K562 (cell line): ENCODE measurements around the gene ASIC1. TPM values are rescaled to one million over a fixed set of nuclear protein-coding genes. Genes with fewer than 3 reads are reported as not detected.
A peak's percentile ranks its signal among the peaks of the same experiment; 100 is the strongest.

Experiments used
- ATAC-seq: fragments of 200-7000 bp; cut with Tn5 transposase; 3 replicates; pipeline ENCODE4 v1.9.1; 2020; ENCODE audit warnings: moderate library complexity
- BruUV-seq: library from RNA; stranded (reverse); fragments of 400-500 nt; replicated peaks from 2 replicates; lab custom pipeline; 2021; lab: Mats Ljungman, UMichigan
- CTCF ChIA-PET: fragments of 300-600 bp; formaldehyde crosslinking; extraction: SDS; loops from one replicate; lab custom pipeline; 2021; ENCODE audit warnings: low intra/inter-chr PET ratio; lab: Yijun Ruan, JAX
- POLR2A ChIA-PET: fragments of 300-600, 350-650 bp; sonication (Branson Sonifier 250); formaldehyde crosslinking; extraction: SDS; loops from one replicate; lab custom pipeline; 2021; ENCODE audit warnings: antibody characterized with exemption, inconsistent platforms; lab: Yijun Ruan, JAX
- DNase-seq, 4 experiments: peaks; one replicate each; pipeline versions ENCODE4 v3.0.0 to v3.0.0-alpha.2; 2011 to 2018; ENCODE audit warnings: low spot score in 3 of 4, mixed read lengths in 3 of 4; ENCODE audit errors: extremely low read depth in 1 of 4
- FAIRE-seq: peaks from 2 replicates; lab custom pipeline; 2011; peaks lifted over from hg19 to GRCh38; lab: Jason Lieb, UNC
- H2AFZ ChIP-seq: 2 replicates; pipeline ENCODE4 v1.6.0; 2011; ENCODE audit warnings: low read depth, low read length, control low read depth, inconsistent platforms
- H3K27ac ChIP-seq: fragments of 200-600 bp; 3 replicates; pipeline ENCODE4 v1.8.0; 2011; ENCODE audit warnings: low read depth, mild to moderate bottlenecking, control low read depth, inconsistent platforms, low read length, moderate library complexity, mixed read lengths; ENCODE audit errors: extremely low read depth
- H3K27me3 ChIP-seq, 2 experiments: fragments of 300-600 bp in 1 of 2; 2 replicates in 1 of 2; 3 replicates in 1 of 2; pipeline versions ENCODE4 v1.6.0 to v1.8.0; 2011; ENCODE audit warnings: inconsistent platforms in 2 of 2, low read length in 2 of 2, mild to moderate bottlenecking in 1 of 2, mixed read lengths in 1 of 2, moderate library complexity in 1 of 2; ENCODE audit not compliant: control insufficient read depth in 2 of 2, insufficient read depth in 2 of 2
- H3K36me3 ChIP-seq: fragments of 300-600 bp; 3 replicates; pipeline ENCODE4 v1.8.0; 2011; ENCODE audit warnings: mild to moderate bottlenecking, low read length, inconsistent platforms; ENCODE audit not compliant: control insufficient read depth, insufficient read depth
- H3K4me1 ChIP-seq, 2 experiments: fragments of 200-600 bp in 1 of 2; replicated peaks in 1 of 2; 2 replicates in 1 of 2; 3 replicates in 1 of 2; pipeline versions ENCODE4 v1.5.1 to v1.8.0; 2011; ENCODE audit warnings: inconsistent platforms in 2 of 2, low read length in 2 of 2, mild to moderate bottlenecking in 1 of 2, mixed read lengths in 1 of 2, moderate library complexity in 1 of 2; ENCODE audit not compliant: control insufficient read depth in 2 of 2, insufficient read depth in 2 of 2
- H3K4me2 ChIP-seq: 2 replicates; pipeline ENCODE4 v1.6.1; 2011; ENCODE audit warnings: low read length, control low read depth, inconsistent platforms, mixed read lengths; ENCODE audit not compliant: insufficient read depth
- H3K4me3 ChIP-seq: fragments of 200-600 bp; sonication (generic), shearing (Covaris generic); 2 replicates; pipeline ENCODE4 v1.5.1; 2016; ENCODE audit warnings: control low read depth, inconsistent platforms
- H3K79me2 ChIP-seq: fragments of 200-600 bp; 3 replicates; pipeline ENCODE4 v1.8.0; 2011; ENCODE audit warnings: low read length, inconsistent platforms; ENCODE audit not compliant: control insufficient read depth, insufficient read depth
- H3K9ac ChIP-seq, 2 experiments: 2 replicates each; pipeline versions ENCODE4 v1.6.0 to v1.6.1; 2011; ENCODE audit warnings: low read depth in 2 of 2, low read length in 2 of 2, control low read depth in 1 of 2, inconsistent platforms in 1 of 2, mild to moderate bottlenecking in 1 of 2, mixed read lengths in 1 of 2; ENCODE audit not compliant: insufficient read depth in 1 of 2
- H3K9me1 ChIP-seq: one replicate; pipeline ENCODE4 v1.6.0; 2011; ENCODE audit warnings: inconsistent platforms, mild to moderate bottlenecking, low read length, moderate library complexity; ENCODE audit not compliant: control insufficient read depth, insufficient read depth
- H3K9me3 ChIP-seq: replicated peaks from 2 replicates; pipeline ENCODE4 v1.5.1; 2011; ENCODE audit warnings: low read depth, low read length, inconsistent platforms; ENCODE audit not compliant: control insufficient read depth, insufficient read depth
- H4K20me1 ChIP-seq: replicated peaks from 2 replicates; pipeline ENCODE4 v1.6.1; 2011; ENCODE audit warnings: low read length, inconsistent platforms, mixed read lengths; ENCODE audit not compliant: control insufficient read depth, insufficient read depth
- DDX20 ChIP-seq: fragments of 450-650 bp; IDR thresholded peaks from 2 replicates; pipeline ENCODE4 v1.6.1; 2016; ENCODE audit warnings: missing genetic modification characterization, low read depth, mild to moderate bottlenecking, missing compliant biosample characterization, moderate library complexity
- HDAC2 ChIP-seq: fragments of 450-650 bp; IDR thresholded peaks from 2 replicates; pipeline ENCODE4 v1.6.1; 2016; ENCODE audit warnings: mild to moderate bottlenecking
- HOXB6 ChIP-seq: fragments of 250-450 bp; sonication (Bioruptor Pico); IDR thresholded peaks from 2 replicates; pipeline ENCODE4 v1.5.1; 2022; ENCODE audit warnings: mild to moderate bottlenecking, borderline replicate concordance
- RFX7 ChIP-seq: fragments of 250-450 bp; sonication (Bioruptor Pico); IDR thresholded peaks from 2 replicates; pipeline ENCODE4 v1.5.1; 2021; ENCODE audit warnings: mild to moderate bottlenecking
- SMARCA5 ChIP-seq: fragments of 450-650 bp; IDR thresholded peaks from 2 replicates; pipeline ENCODE4 v1.6.1; 2016
- TCF7L2 ChIP-seq: fragments of 150-350 bp; IDR thresholded peaks from 2 replicates; pipeline ENCODE4 v1.6.1; 2016; ENCODE audit warnings: low read depth, mild to moderate bottlenecking, low read length, moderate library complexity
- TGIF2 ChIP-seq: sonication (generic); formaldehyde crosslinking; IDR thresholded peaks from 2 replicates; pipeline ENCODE4 v1.8.1; 2022; ENCODE audit warnings: mild to moderate bottlenecking, missing genetic modification reagents, moderate library complexity
- ZC3H8 ChIP-seq: fragments of 450-650 bp; IDR thresholded peaks from 2 replicates; pipeline ENCODE4 v1.6.1; 2017
- ZNF512 ChIP-seq: IDR thresholded peaks from 2 replicates; pipeline ENCODE4 v1.6.1; 2016; ENCODE audit warnings: missing genetic modification characterization, missing compliant biosample characterization
- ZNF561 ChIP-seq: fragments of 450-650 bp; formaldehyde crosslinking; conservative IDR thresholded peaks from 2 replicates; pipeline ENCODE4 v1.4.0; 2020; ENCODE audit warnings: mild to moderate bottlenecking, moderate library complexity
- WGBS: fragments of 100-300 bp; shearing (Covaris generic); methylation state at CpG from one replicate; pipeline ENCODE4 v1.1.6; 2016; ENCODE audit warnings: low coverage, mixed read lengths; ENCODE audit not compliant: insufficient coverage; ENCODE audit errors: missing lambda C conversion rate; 5-methylcytosine and 5-hydroxymethylcytosine counted together
- in situ Hi-C: fragments of 300-500 bp; cut with MboI; formaldehyde crosslinking; loops from 4 replicates; pipeline ENCODE4 v1.15.0; 2018; ENCODE audit warnings: inconsistent platforms, mixed read lengths
- intact Hi-C: fragments of 100-400 bp; cut with micrococcal nuclease; formaldehyde crosslinking; loops from 2 replicates; pipeline ENCODE4 v1.14.2; 2022
- polyA plus RNA-seq, 8 experiments: library from polyadenylated mRNA; depleted of rRNA in 4 of 8; stranded (reverse) in 5 of 8; unstranded in 3 of 8; fragments of >200 nt; fragmentation: Nextera tagmentation in 2 of 8; fragmentation: Illumina TruSeq in 1 of 8; extraction: Ambion mirVana in 2 of 8; extraction: Trizol in 1 of 8; gene quantifications; 2 replicates each; pipeline versions ENCODE4 v1.2.1 to v1.2.3, GENCODE V29; 2011 to 2014; ENCODE audit warnings: inconsistent platforms in 1 of 8, missing spikeins in 1 of 8
- total RNA-seq, 7 experiments: library from RNA; depleted of rRNA in 6 of 7; stranded (reverse); fragments of >200 nt in 6 of 7; fragmentation: Illumina TruSeq in 2 of 7; extraction: Trizol in 2 of 7; gene quantifications; 2 replicates each; pipeline versions ENCODE4 v1.2.1 to v1.2.3, GENCODE V29; 2011 to 2021; ENCODE audit warnings: low replicate concordance in 1 of 7

ASIC1 gene
- total and polyA plus RNA-seq, 9 of the 15 experiments (the other 6 are each of a cell fraction or from before 2014, with no cell fraction given) = 0.01 to 1.7 (median 0.45) TPM

GRCh38 chr12:50052544-50052943 is 4.9 kb upstream of the ASIC1 start (continued):
- TF ChIP-seq ZC3H8 (no peak), RFX7 (CRISPR knock-in tag) (no peak)

DNA sequence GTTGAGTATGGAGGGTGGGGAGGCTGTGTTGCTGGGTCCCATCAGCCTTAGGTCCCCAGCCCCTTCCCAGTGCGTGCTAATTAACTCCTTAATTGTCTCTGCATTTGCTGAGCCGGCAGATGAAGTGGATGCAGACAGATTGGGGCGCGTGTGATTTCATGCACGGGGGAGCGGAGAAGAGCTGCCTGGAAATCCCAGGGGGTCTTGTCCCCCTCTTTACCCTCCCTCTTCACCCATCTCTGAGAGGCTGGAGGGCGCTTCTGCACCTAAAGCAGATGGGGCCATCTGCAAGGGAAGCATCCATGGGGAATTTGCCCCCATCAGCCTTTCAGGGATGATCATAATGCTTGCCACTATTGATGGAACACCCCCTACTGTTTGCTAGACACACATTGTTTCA is 4.4 kb upstream of the ASIC1 start:
- no peak for FAIRE-seq
- no peak overlapping the region for H3K4me3 ChIP-seq
- in situ Hi-C loops = no loop called here

More for the DNA sequence above, 4.4 kb upstream of the ASIC1 start:
- ATAC-seq = no peak
- no peak overlapping the region for H3K4me2 ChIP-seq
- peaks cover 26% of the 10 kb centered on the region for H4K20me1 ChIP-seq
- H2AFZ ChIP-seq = no peak overlapping the region
- H3K27ac ChIP-seq = no peak overlapping the region
- no peaks in the 10 kb centered on the region for H3K79me2 ChIP-seq
- 40% methylated on average over 7 of the region's 7 CpGs for WGBS
- no peaks in the 10 kb centered on the region for H3K9me3 ChIP-seq
- H3K9ac ChIP-seq = no peak overlapping the region
- intact Hi-C loops = loop anchor here (5.0 kb wide), 1 partner anchor 186 kb away; no protein-coding TSS in a partner anchor
- H3K9me1 ChIP-seq = no peaks in the 10 kb centered on the region
- ChIA-PET POLR2A (no interaction called here), CTCF (interaction anchor here (1.2 kb wide), 1 partner anchor 86 kb away, joined by 3 read pairs; no protein-coding TSS in a partner anchor)
- DNase-seq = no peak
- BruUV-seq = no TSS peak
- TF ChIP-seq SMARCA5 (no peak), ZNF512 (tag) (peak; percentile 86), HDAC2 (no peak), TGIF2 (CRISPR knock-in tag) (no peak), HOXB6 (CRISPR knock-in tag) (no peak), DDX20 (tag) (no peak), TCF7L2 (no peak), ZNF561 (CRISPR knock-in tag) (no peak)
- H3K36me3 ChIP-seq = no peaks in the 10 kb centered on the region
- peaks cover 31 to 49% of the 10 kb centered on the region in 2 experiments for H3K4me1 ChIP-seq
- peaks cover 11 to 32% of the 10 kb centered on the region in 2 experiments; a peak in 4 of 5 replicates for H3K27me3 ChIP-seq
